K562 (cell line): ENCODE measurements around the gene TSHZ1. TPM values are rescaled to one million over a fixed set of nuclear protein-coding genes. Genes with fewer than 3 reads are reported as not detected.

Source experiments
- ATAC-seq: fragments of 200-7000 bp; cut with Tn5 transposase; 3 replicates; pipeline ENCODE4 v1.9.1; 2020; ENCODE audit warnings: moderate library complexity
- BruUV-seq: library from RNA; stranded (reverse); fragments of 400-500 nt; replicated peaks from 2 replicates; lab custom pipeline; 2021; lab: Mats Ljungman, UMichigan
- CTCF ChIA-PET: fragments of 300-600 bp; formaldehyde crosslinking; extraction: SDS; loops from one replicate; lab custom pipeline; 2021; ENCODE audit warnings: low intra/inter-chr PET ratio; lab: Yijun Ruan, JAX
- POLR2A ChIA-PET: fragments of 300-600, 350-650 bp; sonication (Branson Sonifier 250); formaldehyde crosslinking; extraction: SDS; loops from one replicate; lab custom pipeline; 2021; ENCODE audit warnings: antibody characterized with exemption, inconsistent platforms; lab: Yijun Ruan, JAX
- DNase-seq, 4 experiments: peaks; one replicate each; pipeline versions ENCODE4 v3.0.0 to v3.0.0-alpha.2; 2011 to 2018; ENCODE audit warnings: low spot score in 3 of 4, mixed read lengths in 3 of 4; ENCODE audit errors: extremely low read depth in 1 of 4
- FAIRE-seq: peaks from 2 replicates; lab custom pipeline; 2011; peaks lifted over from hg19 to GRCh38; lab: Jason Lieb, UNC
- H2AFZ ChIP-seq: 2 replicates; pipeline ENCODE4 v1.6.0; 2011; ENCODE audit warnings: low read depth, low read length, control low read depth, inconsistent platforms
- H3K27ac ChIP-seq: fragments of 200-600 bp; 3 replicates; pipeline ENCODE4 v1.8.0; 2011; ENCODE audit warnings: low read depth, mild to moderate bottlenecking, control low read depth, inconsistent platforms, low read length, moderate library complexity, mixed read lengths; ENCODE audit errors: extremely low read depth
- H3K27me3 ChIP-seq, 2 experiments: fragments of 300-600 bp in 1 of 2; 2 replicates in 1 of 2; 3 replicates in 1 of 2; pipeline versions ENCODE4 v1.6.0 to v1.8.0; 2011; ENCODE audit warnings: inconsistent platforms in 2 of 2, low read length in 2 of 2, mild to moderate bottlenecking in 1 of 2, mixed read lengths in 1 of 2, moderate library complexity in 1 of 2; ENCODE audit not compliant: control insufficient read depth in 2 of 2, insufficient read depth in 2 of 2
- H3K36me3 ChIP-seq: fragments of 300-600 bp; 3 replicates; pipeline ENCODE4 v1.8.0; 2011; ENCODE audit warnings: mild to moderate bottlenecking, low read length, inconsistent platforms; ENCODE audit not compliant: control insufficient read depth, insufficient read depth
- H3K4me1 ChIP-seq, 2 experiments: fragments of 200-600 bp in 1 of 2; replicated peaks in 1 of 2; 2 replicates in 1 of 2; 3 replicates in 1 of 2; pipeline versions ENCODE4 v1.5.1 to v1.8.0; 2011; ENCODE audit warnings: inconsistent platforms in 2 of 2, low read length in 2 of 2, mild to moderate bottlenecking in 1 of 2, mixed read lengths in 1 of 2, moderate library complexity in 1 of 2; ENCODE audit not compliant: control insufficient read depth in 2 of 2, insufficient read depth in 2 of 2
- H3K4me2 ChIP-seq: 2 replicates; pipeline ENCODE4 v1.6.1; 2011; ENCODE audit warnings: low read length, control low read depth, inconsistent platforms, mixed read lengths; ENCODE audit not compliant: insufficient read depth
- H3K4me3 ChIP-seq: fragments of 200-600 bp; sonication (generic), shearing (Covaris generic); 2 replicates; pipeline ENCODE4 v1.5.1; 2016; ENCODE audit warnings: control low read depth, inconsistent platforms
- H3K79me2 ChIP-seq: fragments of 200-600 bp; 3 replicates; pipeline ENCODE4 v1.8.0; 2011; ENCODE audit warnings: low read length, inconsistent platforms; ENCODE audit not compliant: control insufficient read depth, insufficient read depth
- H3K9ac ChIP-seq, 2 experiments: 2 replicates each; pipeline versions ENCODE4 v1.6.0 to v1.6.1; 2011; ENCODE audit warnings: low read depth in 2 of 2, low read length in 2 of 2, control low read depth in 1 of 2, inconsistent platforms in 1 of 2, mild to moderate bottlenecking in 1 of 2, mixed read lengths in 1 of 2; ENCODE audit not compliant: insufficient read depth in 1 of 2
- H3K9me1 ChIP-seq: one replicate; pipeline ENCODE4 v1.6.0; 2011; ENCODE audit warnings: inconsistent platforms, mild to moderate bottlenecking, low read length, moderate library complexity; ENCODE audit not compliant: control insufficient read depth, insufficient read depth
- H3K9me3 ChIP-seq: replicated peaks from 2 replicates; pipeline ENCODE4 v1.5.1; 2011; ENCODE audit warnings: low read depth, low read length, inconsistent platforms; ENCODE audit not compliant: control insufficient read depth, insufficient read depth
- H4K20me1 ChIP-seq: replicated peaks from 2 replicates; pipeline ENCODE4 v1.6.1; 2011; ENCODE audit warnings: low read length, inconsistent platforms, mixed read lengths; ENCODE audit not compliant: control insufficient read depth, insufficient read depth
- CBFB ChIP-seq: sonication (generic); formaldehyde crosslinking; IDR thresholded peaks from 2 replicates; pipeline ENCODE4 v1.4.0; 2020; ENCODE audit warnings: mild to moderate bottlenecking, missing genetic modification reagents
- CGGBP1 ChIP-seq: fragments of 250-450 bp; sonication (Bioruptor Pico); IDR thresholded peaks from 2 replicates; pipeline ENCODE4 v1.9.0; 2021; ENCODE audit warnings: mild to moderate bottlenecking
- DPF2 ChIP-seq: fragments of 450-650 bp; IDR thresholded peaks from 2 replicates; pipeline ENCODE4 v1.6.1; 2016
- ELK3 ChIP-seq: fragments of 450-650 bp; formaldehyde crosslinking; IDR thresholded peaks from 2 replicates; pipeline ENCODE4 v1.4.0; 2020; ENCODE audit warnings: mild to moderate bottlenecking
- ETV1 ChIP-seq: fragments of 450-650 bp; conservative IDR thresholded peaks from 2 replicates; pipeline ENCODE4 v1.6.1; 2016; ENCODE audit warnings: missing genetic modification characterization, control low read depth, low read depth, missing compliant biosample characterization
- EZH2 ChIP-seq: IDR thresholded peaks from 2 replicates; pipeline ENCODE4 v1.6.1; 2012; ENCODE audit warnings: low read depth, mild to moderate bottlenecking, inconsistent platforms, low read length, borderline replicate concordance
- FOXK2 ChIP-seq, 2 experiments: fragments of 450-650 bp; IDR thresholded peaks in 1 of 2; conservative IDR thresholded peaks in 1 of 2; 2 replicates each; pipeline ENCODE4 v1.6.1; 2016; ENCODE audit warnings: low read depth in 2 of 2, mild to moderate bottlenecking in 1 of 2
- HNRNPLL ChIP-seq: fragments of 200-400 bp; formaldehyde crosslinking; IDR thresholded peaks from 2 replicates; pipeline ENCODE4 v1.6.1; 2017; ENCODE audit warnings: low read length, low read depth, mild to moderate bottlenecking; ENCODE audit not compliant: poor library complexity, severe bottlenecking
- LARP7 ChIP-seq: fragments of 450-650 bp; IDR thresholded peaks from 2 replicates; pipeline ENCODE4 v1.6.1; 2016
- MYNN ChIP-seq, 2 experiments: sonication (generic); formaldehyde crosslinking in 1 of 2; IDR thresholded peaks; 2 replicates each; pipeline versions ENCODE4 v1.5.0 to v1.6.1; 2016 to 2020; ENCODE audit warnings: antibody characterized with exemption in 1 of 2, missing genetic modification reagents in 1 of 2
- PRMT5 ChIP-seq: sonication (generic); formaldehyde crosslinking; IDR thresholded peaks from 2 replicates; pipeline ENCODE4 v1.5.0; 2020; ENCODE audit warnings: missing genetic modification reagents
- RBM22 ChIP-seq: fragments of 200-400 bp; formaldehyde crosslinking; IDR thresholded peaks from 2 replicates; pipeline ENCODE4 v1.6.1; 2018; ENCODE audit warnings: low read length, low read depth; ENCODE audit not compliant: poor library complexity, severe bottlenecking
- SFPQ ChIP-seq: fragments of 200-400 bp; formaldehyde crosslinking; IDR thresholded peaks from 2 replicates; pipeline ENCODE4 v1.6.1; 2017; ENCODE audit warnings: mild to moderate bottlenecking, low read depth, low read length, moderate library complexity
- SP2 ChIP-seq: IDR thresholded peaks from 2 replicates; pipeline ENCODE4 v1.6.1; 2011; ENCODE audit warnings: mild to moderate bottlenecking, low read depth, low read length, moderate library complexity; ENCODE audit not compliant: poor library complexity, severe bottlenecking; ENCODE audit errors: extremely low read depth
- SRF ChIP-seq, 2 experiments: fragments of 250-450, 450-650 bp in 1 of 2; sonication (Bioruptor Pico) in 1 of 2; sonication (generic) in 1 of 2; formaldehyde crosslinking; IDR thresholded peaks; 2 replicates each; pipeline versions ENCODE4 v1.5.0 to v1.5.1; 2020 to 2022; ENCODE audit warnings: mild to moderate bottlenecking in 1 of 2, missing genetic modification reagents in 1 of 2
- THRA ChIP-seq: fragments of 450-650 bp; IDR thresholded peaks from 2 replicates; pipeline ENCODE4 v1.6.1; 2017; ENCODE audit warnings: mild to moderate bottlenecking, moderate library complexity
- ZNF121 ChIP-seq: sonication (generic); formaldehyde crosslinking; conservative IDR thresholded peaks from 2 replicates; pipeline ENCODE4 v1.8.0; 2022; ENCODE audit warnings: missing genetic modification reagents
- ZNF384 ChIP-seq: IDR thresholded peaks from 2 replicates; pipeline ENCODE4 v1.6.1; 2012; ENCODE audit warnings: low read depth, low read length, improper control_type of control experiment
- WGBS: fragments of 100-300 bp; shearing (Covaris generic); methylation state at CpG from one replicate; pipeline ENCODE4 v1.1.6; 2016; ENCODE audit warnings: low coverage, mixed read lengths; ENCODE audit not compliant: insufficient coverage; ENCODE audit errors: missing lambda C conversion rate; 5-methylcytosine and 5-hydroxymethylcytosine counted together
- in situ Hi-C: fragments of 300-500 bp; cut with MboI; formaldehyde crosslinking; loops from 4 replicates; pipeline ENCODE4 v1.15.0; 2018; ENCODE audit warnings: inconsistent platforms, mixed read lengths
- intact Hi-C: fragments of 100-400 bp; cut with micrococcal nuclease; formaldehyde crosslinking; loops from 2 replicates; pipeline ENCODE4 v1.14.2; 2022
- polyA plus RNA-seq, 8 experiments: library from polyadenylated mRNA; depleted of rRNA in 4 of 8; stranded (reverse) in 5 of 8; unstranded in 3 of 8; fragments of >200 nt; fragmentation: Nextera tagmentation in 2 of 8; fragmentation: Illumina TruSeq in 1 of 8; extraction: Ambion mirVana in 2 of 8; extraction: Trizol in 1 of 8; gene quantifications; 2 replicates each; pipeline versions ENCODE4 v1.2.1 to v1.2.3, GENCODE V29; 2011 to 2014; ENCODE audit warnings: inconsistent platforms in 1 of 8, missing spikeins in 1 of 8
- total RNA-seq, 7 experiments: library from RNA; depleted of rRNA in 6 of 7; stranded (reverse); fragments of >200 nt in 6 of 7; fragmentation: Illumina TruSeq in 2 of 7; extraction: Trizol in 2 of 7; gene quantifications; 2 replicates each; pipeline versions ENCODE4 v1.2.1 to v1.2.3, GENCODE V29; 2011 to 2021; ENCODE audit warnings: low replicate concordance in 1 of 7

TSHZ1 gene
- total and polyA plus RNA-seq, 9 of the 15 experiments (the other 6 are each of a cell fraction or from before 2014, with no cell fraction given): 1.1 to 7.2 (median 2.7) TPM

GRCh38 chr18:75276818-75277609 lies 66.4 kb downstream of the TSHZ1 start:
- no peaks in the 10 kb centered on the region for H3K27me3 ChIP-seq
- no peak for DNase-seq
- CTCF ChIA-PET: interaction anchor here (0.6 kb wide), 1 partner anchor 152 kb away, joined by 4 read pairs; no protein-coding TSS in a partner anchor
- no peak for FAIRE-seq
- BruUV-seq: no TSS peak
- H3K79me2 ChIP-seq: no peaks in the 10 kb centered on the region
- no peaks in the 10 kb centered on the region for H4K20me1 ChIP-seq
- no peak overlapping the region for H3K4me2 ChIP-seq
- H2AFZ ChIP-seq: no peak overlapping the region
- H3K4me3 ChIP-seq: no peak overlapping the region
- ATAC-seq: no peak
- H3K4me1 ChIP-seq: no peaks in the 10 kb centered on the region
- POLR2A ChIA-PET: no interaction called here
- H3K36me3 ChIP-seq: no peaks in the 10 kb centered on the region
- H3K9me3 ChIP-seq: no peaks in the 10 kb centered on the region
- 40% methylated on average over 13 of the region's 16 CpGs for WGBS
- intact Hi-C loops: no loop called here
- in situ Hi-C loops: no loop called here
- H3K9me1 ChIP-seq: no peaks in the 10 kb centered on the region
- H3K9ac ChIP-seq: no peak overlapping the region
- no peak overlapping the region for H3K27ac ChIP-seq
- TF ChIP-seq CGGBP1 (CRISPR knock-in tag): no peak
- TF ChIP-seq CBFB: no peak
- TF ChIP-seq FOXK2 (conservative IDR thresholded peaks at IDR 0.05 in 1 of 2, IDR thresholded peaks at IDR 0.05 in 1 of 2; ENCODE audit: low read depth in 2 of 2): no peak
- no peak for TF ChIP-seq THRA
- TF ChIP-seq ZNF384: no peak
- TF ChIP-seq SFPQ: no peak
- no peak for TF ChIP-seq ELK3 (CRISPR knock-in tag)
- no peak for TF ChIP-seq ZNF121
- TF ChIP-seq SRF (CRISPR knock-in tag; IDR thresholded peaks at IDR 0.05): no peak
- no peak for TF ChIP-seq DPF2
- no peak for TF ChIP-seq SP2
- TF ChIP-seq MYNN (IDR thresholded peaks at IDR 0.05): no peak
- no peak for TF ChIP-seq MYNN (CRISPR knock-in tag; IDR thresholded peaks at IDR 0.05)
- TF ChIP-seq LARP7: no peak
- no peak for TF ChIP-seq EZH2
- no peak for TF ChIP-seq ETV1
- TF ChIP-seq PRMT5 (CRISPR knock-in tag): no peak
- TF ChIP-seq RBM22: no peak
- TF ChIP-seq HNRNPLL: no peak
